ENCODE data around the gene SLX4IP. TPM values are rescaled to one million over a fixed set of nuclear protein-coding genes. Genes with fewer than 3 reads are reported as not detected.

The SLX4IP gene
- total and polyA plus RNA-seq, 2 of the 13 experiments (the other 11 are each of a cell fraction or from before 2014, with no cell fraction given), result 3.6 to 7.3 TPM

- TF ChIP-seq ZBTB38 (CRISPR knock-in tag; IDR thresholded peaks at IDR 0.05) (peak; percentile 94), TGIF2 (CRISPR knock-in tag; IDR thresholded peaks at IDR 0.05) (peak; percentile 99), TMF1 (CRISPR knock-in tag; IDR thresholded peaks at IDR 0.05; ENCODE audit: low read depth) (no peak), CENPBD1 (CRISPR knock-in tag; IDR thresholded peaks at IDR 0.05; ENCODE audit: borderline replicate concordance, low read depth) (no peak), CBX2 (IDR thresholded peaks at IDR 0.05; ENCODE audit: low read depth, low read length) (no peak), CBX2 (CRISPR knock-in tag; IDR thresholded peaks at IDR 0.05; ENCODE audit: low read depth) (no peak), ATM (IDR thresholded peaks at IDR 0.05; ENCODE audit: borderline replicate concordance) (no peak), JUND (CRISPR knock-in tag; IDR thresholded peaks at IDR 0.05) (peak; percentile 98), SATB2 (CRISPR knock-in tag; IDR thresholded peaks at IDR 0.05) (no peak), NCOA1 (CRISPR knock-in tag; IDR thresholded peaks at IDR 0.05) (peak; percentile 57; the same call in 1 of the 2 replicates), ZNF256 (CRISPR knock-in tag; conservative IDR thresholded peaks at IDR 0.05) (no peak), DDIT3 (CRISPR knock-in tag; IDR thresholded peaks at IDR 0.05) (no peak), ZNF766 (CRISPR knock-in tag; IDR thresholded peaks at IDR 0.05; ENCODE audit: borderline replicate concordance) (0 out of 2 replicates have a peak, but pooled peaks have one; percentile 68), ZSCAN9 (CRISPR knock-in tag; IDR thresholded peaks at IDR 0.05; ENCODE audit: borderline replicate concordance) (peak; percentile 89; the same call in 1 of the 2 replicates)
- TF ChIP-seq, protein P1, sequence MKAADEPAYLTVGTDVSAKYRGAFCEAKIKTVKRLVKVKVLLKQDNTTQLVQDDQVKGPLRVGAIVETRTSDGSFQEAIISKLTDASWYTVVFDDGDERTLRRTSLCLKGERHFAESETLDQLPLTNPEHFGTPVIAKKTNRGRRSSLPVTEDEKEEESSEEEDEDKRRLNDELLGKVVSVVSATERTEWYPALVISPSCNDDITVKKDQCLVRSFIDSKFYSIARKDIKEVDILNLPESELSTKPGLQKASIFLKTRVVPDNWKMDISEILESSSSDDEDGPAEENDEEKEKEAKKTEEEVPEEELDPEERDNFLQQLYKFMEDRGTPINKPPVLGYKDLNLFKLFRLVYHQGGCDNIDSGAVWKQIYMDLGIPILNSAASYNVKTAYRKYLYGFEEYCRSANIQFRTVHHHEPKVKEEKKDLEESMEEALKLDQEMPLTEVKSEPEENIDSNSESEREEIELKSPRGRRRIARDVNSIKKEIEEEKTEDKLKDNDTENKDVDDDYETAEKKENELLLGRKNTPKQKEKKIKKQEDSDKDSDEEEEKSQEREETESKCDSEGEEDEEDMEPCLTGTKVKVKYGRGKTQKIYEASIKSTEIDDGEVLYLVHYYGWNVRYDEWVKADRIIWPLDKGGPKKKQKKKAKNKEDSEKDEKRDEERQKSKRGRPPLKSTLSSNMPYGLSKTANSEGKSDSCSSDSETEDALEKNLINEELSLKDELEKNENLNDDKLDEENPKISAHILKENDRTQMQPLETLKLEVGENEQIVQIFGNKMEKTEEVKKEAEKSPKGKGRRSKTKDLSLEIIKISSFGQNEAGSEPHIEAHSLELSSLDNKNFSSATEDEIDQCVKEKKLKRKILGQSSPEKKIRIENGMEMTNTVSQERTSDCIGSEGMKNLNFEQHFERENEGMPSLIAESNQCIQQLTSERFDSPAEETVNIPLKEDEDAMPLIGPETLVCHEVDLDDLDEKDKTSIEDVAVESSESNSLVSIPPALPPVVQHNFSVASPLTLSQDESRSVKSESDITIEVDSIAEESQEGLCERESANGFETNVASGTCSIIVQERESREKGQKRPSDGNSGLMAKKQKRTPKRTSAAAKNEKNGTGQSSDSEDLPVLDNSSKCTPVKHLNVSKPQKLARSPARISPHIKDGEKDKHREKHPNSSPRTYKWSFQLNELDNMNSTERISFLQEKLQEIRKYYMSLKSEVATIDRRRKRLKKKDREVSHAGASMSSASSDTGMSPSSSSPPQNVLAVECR (CRISPR knock-in tag; IDR thresholded peaks at IDR 0.05; ENCODE audit: borderline replicate concordance), result peak; percentile 86; the same call in 1 of the 2 replicates
- TF ChIP-seq, protein P2, sequence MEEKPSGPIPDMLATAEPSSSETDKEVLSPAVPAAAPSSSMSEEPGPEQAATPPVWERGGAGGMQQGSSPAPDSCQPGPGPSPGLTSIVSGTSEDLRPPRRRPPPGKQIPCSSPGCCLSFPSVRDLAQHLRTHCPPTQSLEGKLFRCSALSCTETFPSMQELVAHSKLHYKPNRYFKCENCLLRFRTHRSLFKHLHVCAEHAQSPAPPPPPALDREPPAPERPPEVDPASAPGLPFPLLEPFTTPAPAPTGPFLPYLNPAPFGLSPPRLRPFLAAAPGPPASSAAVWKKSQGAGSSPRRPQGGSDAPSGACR (CRISPR knock-in tag; IDR thresholded peaks at IDR 0.05), result peak; percentile 97; the same call in 1 of the 2 replicates
- TF ChIP-seq, protein P3, sequence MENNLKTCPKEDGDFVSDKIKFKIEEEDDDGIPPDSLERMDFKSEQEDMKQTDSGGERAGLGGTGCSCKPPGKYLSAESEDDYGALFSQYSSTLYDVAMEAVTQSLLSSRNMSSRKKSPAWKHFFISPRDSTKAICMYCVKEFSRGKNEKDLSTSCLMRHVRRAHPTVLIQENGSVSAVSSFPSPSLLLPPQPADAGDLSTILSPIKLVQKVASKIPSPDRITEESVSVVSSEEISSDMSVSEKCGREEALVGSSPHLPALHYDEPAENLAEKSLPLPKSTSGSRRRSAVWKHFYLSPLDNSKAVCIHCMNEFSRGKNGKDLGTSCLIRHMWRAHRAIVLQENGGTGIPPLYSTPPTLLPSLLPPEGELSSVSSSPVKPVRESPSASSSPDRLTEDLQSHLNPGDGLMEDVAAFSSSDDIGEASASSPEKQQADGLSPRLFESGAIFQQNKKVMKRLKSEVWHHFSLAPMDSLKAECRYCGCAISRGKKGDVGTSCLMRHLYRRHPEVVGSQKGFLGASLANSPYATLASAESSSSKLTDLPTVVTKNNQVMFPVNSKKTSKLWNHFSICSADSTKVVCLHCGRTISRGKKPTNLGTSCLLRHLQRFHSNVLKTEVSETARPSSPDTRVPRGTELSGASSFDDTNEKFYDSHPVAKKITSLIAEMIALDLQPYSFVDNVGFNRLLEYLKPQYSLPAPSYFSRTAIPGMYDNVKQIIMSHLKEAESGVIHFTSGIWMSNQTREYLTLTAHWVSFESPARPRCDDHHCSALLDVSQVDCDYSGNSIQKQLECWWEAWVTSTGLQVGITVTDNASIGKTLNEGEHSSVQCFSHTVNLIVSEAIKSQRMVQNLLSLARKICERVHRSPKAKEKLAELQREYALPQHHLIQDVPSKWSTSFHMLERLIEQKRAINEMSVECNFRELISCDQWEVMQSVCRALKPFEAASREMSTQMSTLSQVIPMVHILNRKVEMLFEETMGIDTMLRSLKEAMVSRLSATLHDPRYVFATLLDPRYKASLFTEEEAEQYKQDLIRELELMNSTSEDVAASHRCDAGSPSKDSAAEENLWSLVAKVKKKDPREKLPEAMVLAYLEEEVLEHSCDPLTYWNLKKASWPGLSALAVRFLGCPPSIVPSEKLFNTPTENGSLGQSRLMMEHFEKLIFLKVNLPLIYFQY (CRISPR knock-in tag; IDR thresholded peaks at IDR 0.05; ENCODE audit: borderline replicate concordance), result peak; percentile 86; the same call in 1 of the 2 replicates
- TF ChIP-seq, protein P4, sequence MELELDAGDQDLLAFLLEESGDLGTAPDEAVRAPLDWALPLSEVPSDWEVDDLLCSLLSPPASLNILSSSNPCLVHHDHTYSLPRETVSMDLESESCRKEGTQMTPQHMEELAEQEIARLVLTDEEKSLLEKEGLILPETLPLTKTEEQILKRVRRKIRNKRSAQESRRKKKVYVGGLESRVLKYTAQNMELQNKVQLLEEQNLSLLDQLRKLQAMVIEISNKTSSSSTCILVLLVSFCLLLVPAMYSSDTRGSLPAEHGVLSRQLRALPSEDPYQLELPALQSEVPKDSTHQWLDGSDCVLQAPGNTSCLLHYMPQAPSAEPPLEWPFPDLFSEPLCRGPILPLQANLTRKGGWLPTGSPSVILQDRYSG (CRISPR knock-in tag; IDR thresholded peaks at IDR 0.05), result no peak
Observed at GRCh38 chr20:10603971-10604864, 169.1 kb downstream of the SLX4IP start (continued).
